GM12878 (cell line): ENCODE data around the gene PRMT3. TPM values are rescaled to one million over a fixed set of nuclear protein-coding genes. Genes with fewer than 3 reads are reported as not detected.

Experiments used
- ATAC-seq: fragments of 200-7000 bp; cut with Tn5 transposase; 3 replicates; pipeline ENCODE4 v1.9.1; 2020; ENCODE audit warnings: mild to moderate bottlenecking, moderate library complexity
- Bru-seq: library from RNA; stranded (reverse); fragments of 400-500 nt; gene quantifications from one replicate; lab custom pipeline; 2021; lab: Mats Ljungman, UMichigan
- BruChase-seq, 2 experiments: library from RNA; stranded (reverse); fragments of 400-500 nt; gene quantifications; one replicate each; lab custom pipeline; 2021; lab: Mats Ljungman, UMichigan
- BruUV-seq: library from RNA; stranded (reverse); fragments of 400-500 nt; replicated peaks from 2 replicates; lab custom pipeline; 2021; lab: Mats Ljungman, UMichigan
- CTCF ChIA-PET: fragments of 300-600 bp; sonication (Branson Sonifier 250); formaldehyde crosslinking; extraction: SDS; loops from one replicate; lab custom pipeline; 2021; ENCODE audit warnings: inconsistent platforms; lab: Yijun Ruan, JAX
- POLR2A ChIA-PET: fragments of 350-600 bp; formaldehyde crosslinking; extraction: SDS; loops from one replicate; lab custom pipeline; 2021; ENCODE audit warnings: inconsistent platforms; lab: Charles Lee
- RAD21 ChIA-PET: fragments of 300-600 bp; sonication (Branson Sonifier 250); formaldehyde crosslinking; loops from one replicate; lab custom pipeline; 2023; ENCODE audit warnings: antibody characterized with exemption; ENCODE audit not compliant: unreplicated experiment; lab: Charles Lee
- SMC1A ChIA-PET: fragments of 300-600 bp; sonication (Branson Sonifier 250); formaldehyde crosslinking; loops from one replicate; lab custom pipeline; 2023; ENCODE audit not compliant: unreplicated experiment, uncharacterized antibody; lab: Charles Lee
- DNase-seq: peaks from one replicate; pipeline ENCODE4 v3.0.0-alpha.2; 2011; ENCODE audit warnings: low read depth, low spot score
- FAIRE-seq: peaks from 3 replicates; lab custom pipeline; 2011; peaks lifted over from hg19 to GRCh38; lab: Jason Lieb, UNC
- H2AFZ ChIP-seq: 2 replicates; pipeline ENCODE4 v1.6.0; 2011; ENCODE audit warnings: low read depth, low read length, control low read depth; ENCODE audit not compliant: control insufficient read depth
- H3K27ac ChIP-seq: 2 replicates; pipeline ENCODE4 v1.5.1; 2011; ENCODE audit warnings: control low read depth; ENCODE audit not compliant: control insufficient read depth, insufficient read depth
- H3K27me3 ChIP-seq, 2 experiments: replicated peaks in 1 of 2; 2 replicates each; pipeline versions ENCODE4 v1.6.0 to v1.6.1; 2011; ENCODE audit warnings: low read length in 1 of 2; ENCODE audit not compliant: control insufficient read depth in 2 of 2, insufficient read depth in 2 of 2
- H3K36me3 ChIP-seq, 2 experiments: 2 replicates each; pipeline ENCODE4 v1.5.1; 2011; ENCODE audit warnings: low read length in 1 of 2; ENCODE audit not compliant: control insufficient read depth in 2 of 2, insufficient read depth in 2 of 2
- H3K4me1 ChIP-seq: 2 replicates; pipeline ENCODE4 v1.6.1; 2011; ENCODE audit warnings: mild to moderate bottlenecking, low read length, moderate library complexity, mixed read lengths; ENCODE audit not compliant: control insufficient read depth, insufficient read depth
- H3K4me2 ChIP-seq: 2 replicates; pipeline ENCODE4 v1.6.0; 2011; ENCODE audit warnings: control low read depth; ENCODE audit not compliant: control insufficient read depth, insufficient read depth
- H3K4me3 ChIP-seq: fragments of 200-600 bp; sonication (generic); 2 replicates; pipeline ENCODE4 v1.5.1; 2016
- H3K79me2 ChIP-seq: 2 replicates; pipeline ENCODE4 v1.6.0; 2011; ENCODE audit warnings: low read length; ENCODE audit not compliant: control insufficient read depth, insufficient read depth
- H3K9ac ChIP-seq: 2 replicates; pipeline ENCODE4 v1.8.0; 2011; ENCODE audit warnings: low read length, control low read depth, mixed read lengths; ENCODE audit not compliant: control insufficient read depth, insufficient read depth
- H3K9me3 ChIP-seq: replicated peaks from 3 replicates; pipeline ENCODE4 v1.5.1; 2011; ENCODE audit warnings: mild to moderate bottlenecking, low read length; ENCODE audit not compliant: control insufficient read depth, insufficient read depth
- H4K20me1 ChIP-seq: 2 replicates; pipeline ENCODE4 v1.6.0; 2011; ENCODE audit not compliant: control insufficient read depth, insufficient read depth
- CBFB ChIP-seq: IDR thresholded peaks from 2 replicates; pipeline ENCODE4 v1.6.1; 2016; ENCODE audit warnings: antibody characterized with exemption, low read depth
- MAX ChIP-seq: IDR thresholded peaks from 2 replicates; pipeline ENCODE4 v1.6.1; 2012; ENCODE audit warnings: low read depth, low read length, improper control_type of control experiment
- NKRF ChIP-seq: fragments of 450-650 bp; conservative IDR thresholded peaks from 2 replicates; pipeline ENCODE4 v1.6.1; 2017; ENCODE audit warnings: mild to moderate bottlenecking, moderate library complexity
- PAX8 ChIP-seq: fragments of 450-650 bp; IDR thresholded peaks from 2 replicates; pipeline ENCODE4 v1.6.1; 2017; ENCODE audit warnings: mild to moderate bottlenecking, moderate library complexity
- POU2F2 ChIP-seq: IDR thresholded peaks from 3 replicates; pipeline ENCODE4 v1.6.1; 2011; ENCODE audit warnings: low read depth, mild to moderate bottlenecking, low read length, borderline replicate concordance
- PRDM15 ChIP-seq: fragments of 450-650 bp; formaldehyde crosslinking; IDR thresholded peaks from 2 replicates; pipeline ENCODE4 v1.4.0; 2020; ENCODE audit warnings: mild to moderate bottlenecking, moderate library complexity
- RUNX3 ChIP-seq: IDR thresholded peaks from 2 replicates; pipeline ENCODE4 v1.6.1; 2012; ENCODE audit warnings: low read length, inconsistent platforms
- SMAD1 ChIP-seq: fragments of 450-650 bp; IDR thresholded peaks from 2 replicates; pipeline ENCODE4 v1.6.1; 2018; ENCODE audit warnings: mild to moderate bottlenecking, low read depth; ENCODE audit not compliant: partially characterized antibody
- SP1 ChIP-seq: IDR thresholded peaks from one replicate; pipeline ENCODE4 v1.6.1; 2011; ENCODE audit warnings: low read depth, low read length
- WGBS: methylation state at CpG from one replicate; pipeline ENCODE4 v1.1.6; 2016; ENCODE audit warnings: low lambda C conversion rate; ENCODE audit not compliant: insufficient replicate concordance, insufficient coverage; ENCODE audit errors: missing lambda C conversion rate; 5-methylcytosine and 5-hydroxymethylcytosine counted together
- in situ Hi-C: fragments of 300-500 bp; cut with MboI; formaldehyde crosslinking; loops from 9 replicates; pipeline ENCODE4 v1.14.3; 2018; ENCODE audit warnings: mixed read lengths
- intact Hi-C: fragments of 100-400 bp; cut with micrococcal nuclease; formaldehyde crosslinking; loops from one replicate; pipeline ENCODE4 v1.14.2; 2022; ENCODE audit not compliant: unreplicated experiment
- long read RNA-seq, 2 experiments: library from polyadenylated mRNA; unstranded; transcript quantifications; one replicate each; pipeline ENCODE4 v2.0.0, GENCODE V29; 2019 to 2020
- polyA minus RNA-seq, 3 experiments: library from RNA; depleted of rRNA, polyadenylated mRNA; stranded (reverse); fragments of >200 nt; gene quantifications; 2 replicates each; pipeline ENCODE4 v1.2.3, GENCODE V29; 2011
- polyA plus RNA-seq, 11 experiments: library from polyadenylated mRNA; depleted of rRNA in 4 of 11; unstranded in 6 of 11; stranded (reverse) in 5 of 11; fragments of >200 nt; fragmentation: Nextera tagmentation in 4 of 11; fragmentation: Illumina TruSeq in 1 of 11; extraction: Ambion mirVana in 4 of 11; extraction: Trizol in 1 of 11; gene quantifications; 1 replicate in 1 of 11; 2 replicates in 10 of 11; pipeline versions ENCODE4 v1.2.1 to v1.2.3, GENCODE V29; 2011 to 2016; ENCODE audit warnings: inconsistent platforms in 2 of 11, missing spikeins in 2 of 11, low read depth in 1 of 11
- total RNA-seq, 4 experiments: library from RNA; depleted of rRNA in 3 of 4; stranded (reverse); fragments of >200 nt in 3 of 4; fragmentation: Illumina TruSeq in 1 of 4; extraction: Trizol in 1 of 4; gene quantifications; 2 replicates each; pipeline versions ENCODE4 v1.2.1 to v1.2.3, GENCODE V29; 2013 to 2021

The PRMT3 gene
- 70.6 and 73.3 TPM in 2 replicates for total RNA-seq (2013; cell fraction: nucleolus; rRNA removed)
- total RNA-seq (2014; rRNA removed) (31.9 and 32.5 TPM in 2 replicates), total RNA-seq (2014; rRNA removed; fragmentation: Illumina TruSeq; extraction: Trizol) (31.6 and 32.5 TPM in 2 replicates), total RNA-seq (2021) (24.7 and 28.3 TPM in 2 replicates), polyA plus RNA-seq (2011; rRNA removed) (25.9 and 37.1 TPM in 2 replicates), polyA plus RNA-seq (2014; fragmentation: Illumina TruSeq; extraction: Trizol) (29.3 and 32.1 TPM in 2 replicates), polyA plus RNA-seq (2014; fragmentation: Nextera tagmentation; extraction: Ambion mirVana) (10 to 100 TPM; 13.9 TPM), polyA plus RNA-seq (2014; rRNA removed) (20.1 and 26.1 TPM in 2 replicates), polyA plus RNA-seq (2016; fragmentation: Nextera tagmentation; extraction: Ambion mirVana) (10 to 100 TPM; 47.2 to 52.1 TPM), polyA minus RNA-seq (2011; rRNA and poly(A)+ RNA removed) (15.8 and 23.3 TPM in 2 replicates), Bru-seq, nascent RNA (percentile 76 among the genes with signal in this experiment), BruChase-seq, experiment 1, labeled RNA remaining after a 6-hour chase (percentile 57 among the genes with signal in this experiment), BruChase-seq, experiment 2, labeled RNA remaining after a 2-hour chase (percentile 60 among the genes with signal in this experiment)
- polyA plus RNA-seq (2011; ENCODE audit: low read depth) = 5.3 TPM
- 10.3 and 11.6 TPM in 2 replicates for polyA plus RNA-seq (2011; cell fraction: cytosol; rRNA removed)
- 17.9 and 26.4 TPM in 2 replicates for polyA plus RNA-seq (2011; cell fraction: nucleus; rRNA removed)
- polyA plus RNA-seq (2012) = 9.8 and 10.9 TPM in 2 replicates
- 6.8 and 11.3 TPM in 2 replicates for polyA minus RNA-seq (2011; cell fraction: cytosol; rRNA and poly(A)+ RNA removed)
- polyA minus RNA-seq (2011; cell fraction: nucleus; rRNA and poly(A)+ RNA removed) = 25.4 and 56.1 TPM in 2 replicates
- long read RNA-seq, experiment 1, transcript PRMT3-202 (16 exons, 2,653 nt) = major isoform, 37 of 45 reads
- long read RNA-seq, experiment 1, partial matches to known transcripts = 3 of 45 reads
- long read RNA-seq, experiment 1, other reads (novel, unspliced or antisense) = 5 of 45 reads
- long read RNA-seq, experiment 2, transcript PRMT3-201 (15 exons, 2,530 nt) = minor isoform, 8 of 288 reads
- long read RNA-seq, experiment 2, transcript PRMT3-202 (16 exons, 2,653 nt) = major isoform, 235 of 288 reads
- long read RNA-seq, experiment 2, partial matches to known transcripts = 16 of 288 reads
- long read RNA-seq, experiment 2, other reads (novel, unspliced or antisense) = 25 of 288 reads

- peaks cover 22% of the 10 kb centered on the region for H3K79me2 ChIP-seq
- FAIRE-seq (peak; percentile 94), DNase-seq (peak; percentile 84), ATAC-seq (peak; percentile 88)
- intact Hi-C loops = loop anchor here (2.0 kb wide), 1 partner anchor 223 kb away; no protein-coding TSS in a partner anchor
- in situ Hi-C loops = no loop called here
- CTCF ChIA-PET = interaction anchor here (0.6 to 1.8 kb wide), 5 partner anchors 9 to 227 kb away, joined by 3 to 19 read pairs (median 3); no protein-coding TSS in a partner anchor
- SMC1A ChIA-PET = interaction anchor here (0.8 to 1.4 kb wide), 2 partner anchors 10 to 19 kb away, joined by 3 to 13 read pairs; no protein-coding TSS in a partner anchor
- H3K4me3 ChIP-seq = peak within 1 kb of the TSS; percentile 94
- POLR2A ChIA-PET = no interaction called here
- peaks cover 0 to 2% of the 10 kb centered on the region in 2 experiments; a peak in 2 of 4 replicates for H3K36me3 ChIP-seq
- H3K4me2 ChIP-seq = peak within 1 kb of the TSS; percentile 91
- H3K27me3 ChIP-seq = no peaks in the 10 kb centered on the region
- H2AFZ ChIP-seq = peak within 1 kb of the TSS; percentile 99
- H3K9me3 ChIP-seq = no peaks in the 10 kb centered on the region
- H3K9ac ChIP-seq = peak within 1 kb of the TSS; percentile 89
- no peaks in the 10 kb centered on the region for H4K20me1 ChIP-seq
- H3K27ac ChIP-seq = peak within 1 kb of the TSS; percentile 96
- no peaks in the 10 kb centered on the region for H3K4me1 ChIP-seq
- RAD21 ChIA-PET = interaction anchor here (0.9 kb wide), 1 partner anchor 119 kb away, joined by 4 read pairs; no protein-coding TSS in a partner anchor
- 1% methylated on average over 84 of the region's 96 CpGs for WGBS
- no TSS peak for BruUV-seq
- TF ChIP-seq POU2F2 (peak; percentile 64; the same call in 1 of the 3 replicates), MAX (peak; percentile 88; the same call in 1 of the 2 replicates), RUNX3 (peak; percentile 83), PRDM15 (CRISPR knock-in tag) (no peak), NKRF (peak; percentile 85), SMAD1 (peak; percentile 65), SP1 (peak; percentile 75), CBFB (peak; percentile 84), PAX8 (no peak)
Measured at GRCh38 chr11:20387261-20388095, at the start of gene PRMT3. Gene PRMT3 (plus strand): TSS chr11:20387716. CDS start chr11:20387747, 31 bp downstream.
